GM18907 (cell line): ENCODE measurements around the gene GRIK2.
"Not testable (repeated sequence)": the region's sequence is repeated elsewhere in the genome, so short reads cannot be mapped to it uniquely, and the experiment has no call there.

Source experiments
- ATAC-seq: cut with Tn5 transposase; IDR thresholded peaks from one replicate; pipeline ENCODE4 v1.9.1; 2021; ENCODE audit warnings: mild to moderate bottlenecking, moderate library complexity; ENCODE audit not compliant: unreplicated experiment

GRIK2 gene

DNA sequence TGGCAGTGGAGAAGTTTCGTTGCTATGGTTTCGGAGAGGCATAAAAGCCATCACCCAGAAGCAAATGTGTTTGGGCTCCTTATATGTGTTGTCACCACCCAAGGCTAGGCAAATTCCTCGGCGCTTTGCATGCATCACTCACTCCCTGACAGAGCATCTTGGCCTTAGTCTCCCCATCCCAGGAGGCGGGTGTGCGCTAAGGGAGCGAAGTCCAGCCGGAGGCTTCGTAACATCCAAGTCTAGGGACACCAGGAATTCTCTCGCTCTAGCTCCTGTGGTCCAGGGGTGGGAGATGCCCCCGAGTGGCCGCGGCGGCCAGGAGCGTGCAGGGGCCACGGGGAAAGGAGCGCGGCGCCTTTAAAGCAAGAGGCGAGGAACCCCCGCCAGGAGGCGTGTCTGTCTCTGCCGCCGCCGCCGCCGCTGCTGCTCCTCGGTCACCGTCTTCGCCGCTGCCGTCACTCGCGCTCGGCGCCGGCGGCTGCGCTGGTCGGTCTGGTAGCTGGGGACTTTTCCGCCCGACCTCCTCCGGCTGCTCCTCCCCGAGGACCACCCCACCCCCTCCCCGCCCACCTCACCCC lies at the start of gene GRIK2:
TSS of gene GRIK2 (plus strand) at position 458 of the 578 bp plus-strand sequence.
- ATAC-seq = peak; percentile 69

DNA sequence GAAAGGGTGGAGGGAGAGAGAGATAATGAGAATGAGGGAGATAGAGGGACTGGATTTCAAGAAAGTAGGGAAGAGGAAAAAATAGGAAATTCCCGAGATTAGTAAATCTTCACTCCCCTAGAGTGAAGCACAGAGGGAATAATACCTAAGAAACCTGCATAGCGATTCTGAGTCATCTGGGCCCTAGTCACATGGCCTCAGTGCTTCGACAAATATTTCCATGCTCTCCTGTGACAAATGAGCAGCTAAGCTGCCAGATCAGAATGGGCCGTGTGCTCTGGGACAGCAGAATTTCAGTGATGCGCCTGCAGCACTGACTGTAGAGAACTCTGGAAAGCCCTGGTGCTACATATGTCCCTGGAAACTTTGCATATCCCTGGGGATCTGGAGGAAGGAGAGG lies 48.6 kb upstream of the GRIK2 start:
- ATAC-seq = no peak

DNA sequence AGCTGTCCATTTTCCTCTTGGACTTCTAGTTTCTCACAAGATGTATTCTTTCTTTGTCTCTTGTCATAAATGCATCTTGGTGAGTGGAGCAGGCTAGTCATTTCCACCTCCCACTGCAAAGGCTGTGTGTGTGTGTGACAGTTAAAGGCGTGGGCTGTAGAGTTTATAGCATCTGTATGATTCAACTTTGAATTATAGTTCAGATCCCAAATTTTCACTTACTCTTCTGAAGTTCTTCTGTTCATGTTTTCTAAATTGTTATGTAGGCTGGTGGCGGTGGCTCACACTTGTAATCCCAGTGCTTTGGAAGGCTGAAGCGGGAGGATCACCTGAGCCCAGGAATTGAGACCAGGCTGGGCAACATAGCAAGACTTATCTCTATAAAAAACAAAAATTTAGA lies 44.7 kb upstream of the GRIK2 start:
- ATAC-seq = no peak

DNA sequence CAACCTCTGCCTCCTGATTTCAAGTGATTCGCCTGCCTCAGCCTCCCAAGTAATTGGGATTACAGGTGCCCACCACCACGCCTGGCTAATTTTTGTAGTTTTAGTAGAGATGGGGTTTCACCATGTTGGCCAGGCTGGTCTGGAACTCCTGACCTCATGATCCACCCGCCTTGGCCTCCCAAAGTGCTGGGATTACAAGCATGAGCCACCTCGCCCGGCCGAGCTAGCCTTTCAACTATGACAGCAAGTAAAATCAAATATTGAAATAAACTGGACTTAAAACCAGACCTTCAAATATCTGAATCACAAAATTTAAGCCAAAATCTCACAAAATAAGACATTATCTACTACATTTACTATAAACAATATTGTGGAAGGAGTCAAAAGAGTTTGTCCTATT lies 42.9 kb upstream of the GRIK2 start:
- ATAC-seq = not testable (repeated sequence)

DNA sequence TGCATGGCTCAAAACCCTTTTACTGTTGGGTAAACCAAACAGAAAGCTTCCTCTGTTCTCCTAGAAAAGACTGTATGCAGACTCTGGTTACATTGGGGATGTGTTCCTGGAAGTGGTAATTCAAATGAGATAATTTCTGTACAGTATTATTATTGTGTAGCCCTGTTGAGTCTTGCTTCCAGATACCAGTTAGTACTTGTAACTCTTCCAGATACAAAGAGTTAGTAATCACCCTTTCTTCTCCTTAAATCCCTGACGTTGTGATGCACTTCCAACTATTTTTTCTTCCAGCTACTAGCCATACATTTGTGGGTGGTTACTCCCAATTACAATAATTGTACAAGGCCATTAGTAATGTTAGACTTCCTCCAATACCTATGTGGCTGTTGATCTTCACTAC lies 42.3 kb upstream of the GRIK2 start:
- no peak for ATAC-seq

DNA sequence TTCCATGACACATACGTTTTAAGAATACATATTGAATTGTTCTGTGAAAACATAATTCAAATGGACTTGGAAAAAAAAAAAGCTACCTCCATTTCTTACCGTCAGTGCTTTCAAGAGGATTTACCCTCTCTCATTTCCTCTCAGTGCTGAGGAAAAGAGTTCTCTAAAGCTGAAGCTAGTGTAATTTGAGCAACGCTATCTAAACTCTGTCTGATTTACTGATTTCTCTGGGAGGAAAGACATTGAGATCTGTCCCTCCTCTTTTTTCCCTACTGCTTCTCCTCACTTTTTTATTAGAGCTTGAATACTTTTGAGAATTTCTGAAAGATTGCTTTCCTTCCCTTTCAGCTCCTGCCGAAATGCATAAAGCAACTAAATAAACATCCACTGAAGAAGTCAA lies 41.2 kb upstream of the GRIK2 start:
- no peak for ATAC-seq

DNA sequence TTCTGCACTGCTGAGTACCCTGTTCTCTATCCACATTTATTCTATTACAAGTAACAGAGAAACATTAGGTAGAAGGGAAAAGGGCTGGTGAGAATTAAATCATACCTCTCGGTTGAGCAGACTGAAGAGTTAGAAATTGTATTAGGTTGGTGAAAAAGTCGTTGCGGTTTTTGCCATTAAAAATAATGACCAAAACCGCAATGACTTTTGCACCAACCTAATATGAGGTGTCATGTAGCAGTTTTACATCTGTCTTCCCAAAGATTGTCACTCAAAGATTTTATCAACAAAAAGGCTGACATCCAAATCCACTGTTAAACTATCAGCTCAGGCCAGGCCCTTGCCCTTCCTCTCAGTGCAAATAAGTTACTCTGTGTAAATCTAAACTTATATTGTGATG lies 28.3 kb upstream of the GRIK2 start:
- ATAC-seq = no peak

DNA sequence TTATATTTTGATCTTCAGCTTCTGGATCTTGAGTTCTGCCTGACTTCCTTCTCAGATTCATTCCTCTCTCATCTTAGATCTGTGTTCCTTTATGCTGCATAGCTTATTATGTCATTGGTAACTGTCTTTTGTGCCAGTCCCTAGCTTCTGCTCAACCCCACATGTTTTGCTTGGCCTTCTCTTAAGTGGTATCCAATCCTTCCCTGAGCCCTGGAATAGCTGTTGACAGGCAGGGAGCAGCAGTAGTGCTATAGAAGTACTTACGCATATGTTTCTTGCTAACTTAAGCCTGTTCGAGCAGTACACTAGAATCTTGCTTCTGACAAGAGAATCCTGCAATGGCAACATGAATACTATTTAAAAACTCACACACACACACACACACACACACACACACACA lies 13.6 kb upstream of the GRIK2 start:
- no peak for ATAC-seq

DNA sequence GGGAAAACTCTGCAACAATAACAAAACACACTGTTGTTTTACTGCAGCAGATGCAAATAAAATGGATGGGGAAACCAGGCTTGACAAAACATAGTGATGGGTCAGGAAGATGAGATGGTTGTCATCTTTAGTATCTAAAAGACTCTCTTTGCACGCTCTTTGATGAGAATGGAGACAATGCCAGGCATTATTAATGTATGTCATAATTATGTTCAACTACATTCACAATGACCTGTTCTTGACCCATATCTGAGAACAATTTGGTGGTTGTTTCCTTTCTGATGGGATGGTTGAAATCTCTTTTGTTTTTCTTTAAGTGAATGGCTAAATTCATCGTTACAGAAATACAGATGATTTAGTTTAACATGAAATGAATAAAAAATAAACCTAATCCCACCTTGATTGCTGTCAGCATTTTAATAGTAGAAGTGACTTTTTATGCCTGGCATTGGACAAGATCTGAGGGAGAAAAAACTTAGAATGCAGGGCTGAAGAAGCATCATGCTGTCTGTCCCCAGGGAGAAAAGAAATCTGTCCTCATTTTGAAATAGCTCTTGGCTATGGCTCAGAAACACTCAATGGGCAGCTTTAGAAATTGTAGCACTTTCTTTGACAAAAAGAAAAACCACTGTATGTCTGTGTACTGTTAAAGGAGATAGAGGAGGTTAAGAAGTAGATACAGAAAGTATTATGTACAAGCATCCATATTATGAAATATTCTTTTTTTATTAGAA lies 12.4 kb upstream of the GRIK2 start:
- no peak for ATAC-seq

DNA sequence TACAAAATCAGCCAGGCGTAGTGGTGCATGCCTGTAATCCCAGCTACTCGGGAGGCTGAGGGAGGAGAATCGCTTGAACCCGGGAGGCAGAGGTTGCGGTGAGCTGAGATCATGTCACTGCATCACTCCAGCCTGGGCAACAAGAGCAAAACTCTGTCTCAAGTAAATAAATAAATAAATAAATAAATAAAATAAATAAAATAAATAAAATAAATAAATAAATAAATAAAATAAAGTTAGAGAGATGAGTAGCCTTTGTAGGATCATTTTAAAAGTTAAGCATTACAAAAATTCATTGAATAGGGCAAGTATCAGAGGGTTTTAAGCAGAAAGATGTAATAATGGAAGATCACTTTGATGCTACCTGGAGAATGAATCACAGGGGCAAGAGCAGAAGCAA lies 9.8 kb upstream of the GRIK2 start:
- not testable (repeated sequence) for ATAC-seq

DNA sequence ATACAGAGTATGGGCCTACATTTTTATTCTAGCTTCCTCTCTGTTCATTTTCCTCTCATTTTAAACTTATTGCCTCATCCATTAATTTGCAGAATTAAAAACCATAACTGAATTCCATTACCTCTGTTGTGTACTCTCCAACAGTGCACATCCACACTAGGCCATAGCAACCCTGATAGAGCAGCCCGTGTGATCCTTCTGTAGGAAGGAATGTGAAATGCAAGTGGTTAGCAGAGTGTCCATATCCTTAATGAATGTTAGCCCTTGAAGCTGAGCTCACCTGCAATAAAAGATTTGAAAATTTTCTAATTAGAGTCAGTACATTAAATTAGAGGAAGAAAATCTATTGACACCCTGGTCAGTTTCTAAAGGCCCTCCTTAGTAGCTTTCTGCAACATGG lies 6.5 kb upstream of the GRIK2 start:
- no peak for ATAC-seq

DNA sequence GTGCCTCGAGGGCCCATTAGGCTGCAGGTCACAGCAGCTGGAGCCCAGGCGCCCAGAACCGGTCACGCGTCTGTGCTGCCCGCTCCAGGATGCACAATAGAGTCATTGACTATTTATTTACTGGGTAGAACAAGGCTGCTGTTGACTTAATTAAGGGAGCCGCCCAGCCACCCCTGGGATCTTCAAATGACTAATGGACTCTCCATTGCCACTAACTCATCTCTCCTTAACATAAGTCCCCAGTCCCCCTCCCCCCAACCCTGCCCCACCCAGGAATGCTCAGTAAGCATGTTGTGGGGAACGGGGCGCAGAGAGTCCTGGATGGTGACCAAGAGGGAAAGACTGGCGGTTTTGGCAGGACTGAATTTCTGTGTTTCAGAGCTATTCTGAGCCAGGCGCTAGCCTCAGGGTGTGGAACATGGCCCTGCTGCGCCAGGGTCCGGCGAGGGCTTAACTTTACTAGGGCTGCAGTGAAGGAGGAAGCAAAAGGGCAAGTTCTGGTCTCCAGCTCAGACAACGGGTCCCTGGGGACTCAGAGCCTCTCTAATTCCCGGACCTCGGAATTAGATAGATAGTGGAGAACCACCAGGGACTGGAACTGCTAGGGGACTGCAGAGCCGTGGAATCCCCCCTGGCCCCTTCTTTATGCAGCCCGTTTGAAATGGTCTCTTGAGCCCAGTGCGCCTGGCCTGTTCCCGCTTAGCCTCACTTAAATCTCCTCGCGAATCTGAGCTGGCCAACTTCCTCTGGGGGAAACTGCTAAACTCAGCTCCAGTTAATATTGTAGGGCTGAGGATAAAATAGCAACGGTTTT lies 1.5 kb upstream of the GRIK2 start:
- no peak for ATAC-seq

DNA sequence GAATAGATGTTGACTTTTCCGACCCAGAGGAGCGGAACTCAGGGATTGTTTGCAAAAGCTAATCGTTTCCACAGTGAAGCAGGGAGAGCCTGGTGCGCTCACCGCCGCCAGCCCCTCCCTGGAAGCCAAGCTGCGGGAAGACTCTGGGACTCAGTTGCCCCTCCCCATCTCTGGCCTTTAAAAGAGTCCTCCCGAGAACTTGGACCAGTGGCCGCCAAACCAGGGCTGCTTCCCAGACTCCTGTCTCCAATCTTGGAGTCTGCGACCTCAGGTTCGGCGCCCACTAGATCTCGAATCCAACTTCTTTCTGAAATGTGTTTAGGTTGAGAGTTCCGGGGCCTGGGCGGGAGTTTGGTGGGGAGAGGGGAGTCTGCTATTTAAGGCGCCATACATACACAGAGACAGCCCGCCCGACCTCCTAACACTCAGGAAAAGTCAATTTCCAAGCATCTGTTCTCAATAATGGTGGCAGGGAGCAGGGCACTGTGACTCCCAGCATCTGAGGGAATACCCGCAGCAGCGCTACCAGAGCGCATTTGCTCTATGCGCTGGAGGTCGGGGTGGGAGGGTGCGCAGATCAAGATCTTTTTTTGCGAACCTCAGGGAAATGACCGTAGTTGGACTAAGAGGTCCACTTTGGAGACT lies 800 bp upstream of the GRIK2 start:
- peak; percentile 9 for ATAC-seq

DNA sequence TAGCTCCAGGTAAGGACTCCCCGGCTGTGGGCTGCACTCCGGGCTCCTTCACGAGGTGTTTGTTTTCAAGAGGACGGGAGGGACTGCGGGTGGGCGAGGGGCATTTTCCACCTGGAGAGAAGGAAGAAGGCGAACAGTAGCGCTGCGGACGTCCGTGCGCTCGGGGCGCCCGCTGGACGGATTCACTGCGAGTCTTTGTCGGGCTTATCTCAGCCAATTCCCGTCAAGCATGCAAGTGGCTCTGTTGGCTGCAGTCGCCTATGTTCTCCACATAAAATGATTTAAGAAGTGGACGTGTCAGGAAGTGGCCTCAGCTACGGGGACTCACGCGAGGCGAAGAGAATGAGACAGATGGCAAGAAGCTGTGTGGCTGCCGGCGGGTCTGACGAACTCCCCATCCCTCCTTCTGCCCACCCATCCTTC lies 332 bp downstream of the GRIK2 start:
- ATAC-seq = peak; percentile 23

DNA sequence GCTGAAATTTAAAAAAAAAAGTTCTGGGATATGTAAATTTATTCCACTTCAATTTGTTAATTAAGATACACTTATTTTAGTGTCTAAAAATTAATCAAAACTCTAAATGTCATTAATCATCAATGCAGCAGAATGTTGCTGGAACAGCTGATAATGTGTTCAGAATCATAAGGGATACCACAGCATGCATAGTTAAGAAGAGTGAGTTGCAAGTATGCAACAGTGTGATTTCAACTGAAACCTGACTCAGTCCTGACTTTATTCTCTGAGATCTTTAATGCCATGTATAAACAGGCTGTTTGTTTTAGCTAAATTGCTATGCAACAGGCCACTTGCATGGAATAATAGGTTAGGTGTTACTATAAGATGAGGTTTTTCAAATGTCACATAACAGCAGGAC lies 1.4 kb downstream of the GRIK2 start:
- no peak for ATAC-seq

DNA sequence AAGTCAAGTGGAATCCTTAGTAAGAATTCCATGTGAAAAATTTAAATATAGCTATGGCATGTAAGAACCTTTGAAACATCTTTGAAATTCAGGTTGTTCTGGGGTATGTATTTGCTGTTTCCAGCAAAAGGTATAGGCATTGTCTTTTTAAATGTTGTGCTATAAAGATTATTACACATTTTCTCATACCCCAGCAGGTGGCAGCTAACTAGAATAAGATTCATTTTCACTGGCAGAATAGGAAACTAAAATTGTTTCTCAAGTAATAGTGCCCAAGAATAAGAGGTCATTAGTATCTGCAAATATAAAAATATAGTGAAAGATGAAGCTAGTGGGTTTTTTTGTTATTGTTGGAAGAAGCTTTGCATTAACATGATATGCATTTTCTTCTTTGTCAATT lies 1.8 kb downstream of the GRIK2 start:
- no peak for ATAC-seq

DNA sequence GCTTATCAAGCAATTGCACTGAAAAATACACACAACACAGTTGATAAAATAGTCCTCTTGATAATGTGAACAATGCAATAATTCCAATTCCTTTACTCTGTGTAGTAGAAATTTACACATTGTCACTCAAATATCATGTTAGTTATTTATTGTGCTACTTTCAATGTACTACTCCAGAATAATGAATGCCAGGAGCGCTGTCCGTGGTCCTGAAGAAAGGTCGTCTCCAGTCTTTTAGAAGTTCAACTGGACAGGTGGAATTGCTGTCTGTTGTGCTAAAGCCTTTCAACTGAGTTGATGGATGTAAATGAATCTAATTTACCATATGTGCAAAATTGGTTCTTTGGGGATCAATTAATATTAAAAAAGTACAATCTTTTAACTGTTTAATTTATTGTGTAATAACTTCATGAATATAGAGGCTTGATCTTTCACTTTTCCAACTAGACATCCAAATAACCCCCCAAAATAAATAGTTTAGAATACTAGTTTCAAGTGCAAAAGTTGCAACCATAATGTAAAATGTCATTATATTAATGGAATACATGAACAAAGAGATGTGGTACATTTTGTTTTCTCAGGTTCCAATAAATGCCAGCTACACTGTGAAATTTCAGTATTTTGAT lies 3.2 kb downstream of the GRIK2 start:
- no peak for ATAC-seq

DNA sequence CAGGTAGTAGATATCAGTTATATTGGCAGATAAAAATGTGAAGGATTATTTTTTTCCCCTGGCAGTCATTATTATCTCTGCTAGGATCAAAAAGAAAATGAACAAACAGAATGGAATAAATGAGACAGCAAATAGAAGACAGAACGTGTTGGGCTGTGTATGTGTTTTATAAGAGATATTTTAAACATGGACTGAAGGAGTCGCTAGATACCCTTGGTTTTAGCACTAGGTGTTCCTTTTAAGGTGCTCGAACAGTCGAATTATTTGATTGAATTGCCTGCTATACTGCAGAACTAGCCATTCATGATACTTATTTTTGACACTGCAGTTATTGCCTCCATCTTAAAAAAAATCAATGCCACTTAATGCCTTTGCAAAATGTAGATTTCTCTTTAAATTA lies 3.7 kb downstream of the GRIK2 start:
- ATAC-seq = no peak

DNA sequence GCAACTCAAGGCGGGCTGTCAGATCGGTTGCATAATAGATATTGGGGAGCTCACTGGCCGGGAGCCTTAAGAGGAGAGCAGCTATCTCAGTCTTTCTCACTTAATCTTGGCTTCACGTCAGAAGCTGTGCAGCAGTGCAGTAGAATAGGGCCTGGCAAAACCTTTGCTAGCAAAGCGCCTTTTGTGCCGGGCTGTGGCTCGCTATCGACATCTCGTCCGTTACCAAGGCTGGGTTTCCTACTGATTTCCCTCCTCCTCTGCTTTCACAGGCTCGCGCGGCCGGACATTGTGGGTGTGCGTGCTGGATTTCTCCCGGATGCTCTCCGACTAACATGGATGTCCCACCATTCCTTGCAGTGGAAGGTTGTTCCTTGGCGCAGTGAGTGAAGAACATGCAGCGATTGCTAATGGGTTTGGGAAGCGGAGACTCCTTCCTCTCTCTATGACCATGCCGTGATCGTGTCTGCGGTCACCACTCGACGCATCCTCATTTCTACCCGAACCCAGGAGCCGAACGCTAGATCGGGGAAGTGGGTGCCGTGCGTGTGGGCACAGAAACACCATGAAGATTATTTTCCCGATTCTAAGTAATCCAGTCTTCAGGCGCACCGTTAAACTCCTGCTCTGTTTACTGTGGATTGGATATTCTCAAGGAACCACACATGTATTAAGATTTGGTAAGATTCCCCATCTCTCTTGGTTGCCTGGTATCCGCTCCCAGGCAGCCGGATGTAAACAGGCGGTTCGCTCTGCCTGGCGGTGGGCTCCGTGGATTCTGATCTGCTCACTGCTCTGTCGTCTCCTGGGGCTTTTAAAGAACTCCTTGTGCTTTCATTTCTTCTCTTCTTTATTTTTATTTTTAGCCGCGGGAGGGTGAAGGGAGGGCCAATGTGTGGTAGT lies 5.5 kb downstream of the GRIK2 start:
- ATAC-seq = no peak

DNA sequence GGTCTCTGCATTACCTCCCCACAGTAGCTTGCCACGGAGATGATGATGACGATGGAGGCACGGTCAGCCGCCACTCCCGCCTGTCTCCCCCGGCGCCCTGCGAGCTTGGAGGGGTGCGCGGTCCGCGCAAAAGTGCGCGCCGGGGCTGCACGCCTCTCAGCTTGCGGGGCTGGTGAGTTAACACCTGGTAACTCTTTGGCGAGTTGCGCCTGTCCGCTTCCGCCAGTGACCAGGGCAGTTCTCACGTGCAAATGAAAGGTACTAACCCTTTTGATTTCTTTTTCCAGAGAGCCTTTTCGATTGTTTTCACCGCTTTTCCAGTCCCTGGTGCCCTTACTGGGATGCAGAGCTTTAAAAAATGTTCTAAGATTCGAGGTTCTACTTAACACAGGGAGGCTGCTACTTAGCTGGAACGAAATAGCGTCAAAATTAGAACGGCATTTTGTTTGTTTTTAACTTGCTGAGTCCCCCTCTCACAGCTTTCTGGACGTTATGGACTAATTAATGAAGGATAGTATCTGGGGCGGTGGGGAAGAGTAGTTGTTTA lies 6.2 kb downstream of the GRIK2 start:
- no peak for ATAC-seq
